Brain microvascular endothelial cell (primary cell): Measurements from ENCODE around the gene UBE2H.

ENCODE experiments used
- DNase-seq: peaks from one replicate; pipeline ENCODE4 v3.0.0-alpha.2; 2020
- H3K27ac ChIP-seq: fragments of 250-450 bp; sonication (Bioruptor Pico); 2 replicates; pipeline ENCODE4 v1.5.1; 2020; ENCODE audit warnings: mild to moderate bottlenecking, moderate library complexity
- H3K27me3 ChIP-seq: fragments of 250-450 bp; sonication (Bioruptor Pico); replicated peaks from 2 replicates; pipeline ENCODE4 v1.5.1; 2020; ENCODE audit warnings: mild to moderate bottlenecking
- H3K36me3 ChIP-seq: fragments of 250-450 bp; sonication (Bioruptor Pico); replicated peaks from 2 replicates; pipeline ENCODE4 v1.5.1; 2020; ENCODE audit warnings: mild to moderate bottlenecking
- H3K4me3 ChIP-seq: 2 replicates; pipeline ENCODE4 v1.5.1; 2011; ENCODE audit warnings: low read depth, mild to moderate bottlenecking, control low read depth, low read length, moderate library complexity
- in situ Hi-C: cut with HindIII; loops from 2 replicates; pipeline ENCODE4 v1.10.0; 2017; ENCODE audit warnings: low sequenced_read_pairs, low pct_ligation_motif_present
- TF ChIP-seq, protein P1 (sequence below): IDR thresholded peaks from 2 replicates; pipeline ENCODE4 v1.5.1; 2011; ENCODE audit warnings: low read depth, mild to moderate bottlenecking, moderate library complexity, low read length, control low read depth, inconsistent platforms; ENCODE audit errors: missing control alignments

Gene UBE2H

DNA sequence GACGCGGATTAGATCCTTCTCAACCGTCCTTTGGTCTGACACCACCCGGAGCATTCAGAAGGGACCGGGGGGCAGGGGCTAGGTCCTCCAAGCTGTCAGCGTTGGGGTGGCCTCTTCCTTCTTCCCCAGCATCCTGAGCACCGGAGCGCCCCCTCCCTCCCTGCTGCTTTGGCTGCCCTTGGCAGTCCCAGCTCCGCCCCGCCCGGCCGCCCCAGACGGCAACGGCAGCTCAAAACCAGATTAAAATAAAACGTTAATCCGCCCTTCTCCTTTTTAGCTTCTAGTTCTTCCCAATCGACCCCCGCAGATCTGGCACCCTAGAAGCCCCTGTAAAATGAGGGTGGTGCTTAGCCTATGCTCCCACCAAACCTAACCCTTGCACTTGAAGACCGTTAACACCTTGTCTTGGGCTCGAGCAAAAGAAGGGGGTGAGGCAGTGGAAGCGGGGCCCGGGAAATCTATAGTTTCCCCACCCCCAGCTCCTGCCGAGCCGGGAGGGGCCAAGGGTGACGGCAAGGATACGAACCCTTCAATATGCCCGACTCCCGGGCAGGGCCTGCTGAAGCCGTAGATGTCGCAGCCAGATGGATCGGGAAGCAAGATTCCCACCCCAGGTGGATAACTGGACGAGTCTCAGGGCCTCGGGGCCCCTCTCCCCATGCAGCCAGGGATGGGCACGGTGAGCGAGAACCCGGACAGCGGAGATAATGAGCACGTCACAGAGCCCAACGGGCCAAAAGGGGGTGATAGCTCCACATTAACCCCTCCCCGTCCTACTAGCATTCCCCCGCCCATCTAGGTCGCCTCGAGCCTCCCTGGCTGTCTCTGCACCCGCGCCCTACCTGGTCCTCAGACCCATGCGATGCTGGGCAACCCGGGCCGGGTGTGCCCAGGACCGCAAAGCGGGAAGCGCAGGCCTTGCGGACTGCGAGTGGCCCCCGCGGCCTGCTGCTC, 171.5 kb downstream of the UBE2H start:
- in situ Hi-C loops: no loop called here
- DNase-seq: no peak
- no peak overlapping the region for H3K27ac ChIP-seq
- peaks cover 94% of the 10 kb centered on the region for H3K27me3 ChIP-seq
- TF ChIP-seq, protein P1, sequence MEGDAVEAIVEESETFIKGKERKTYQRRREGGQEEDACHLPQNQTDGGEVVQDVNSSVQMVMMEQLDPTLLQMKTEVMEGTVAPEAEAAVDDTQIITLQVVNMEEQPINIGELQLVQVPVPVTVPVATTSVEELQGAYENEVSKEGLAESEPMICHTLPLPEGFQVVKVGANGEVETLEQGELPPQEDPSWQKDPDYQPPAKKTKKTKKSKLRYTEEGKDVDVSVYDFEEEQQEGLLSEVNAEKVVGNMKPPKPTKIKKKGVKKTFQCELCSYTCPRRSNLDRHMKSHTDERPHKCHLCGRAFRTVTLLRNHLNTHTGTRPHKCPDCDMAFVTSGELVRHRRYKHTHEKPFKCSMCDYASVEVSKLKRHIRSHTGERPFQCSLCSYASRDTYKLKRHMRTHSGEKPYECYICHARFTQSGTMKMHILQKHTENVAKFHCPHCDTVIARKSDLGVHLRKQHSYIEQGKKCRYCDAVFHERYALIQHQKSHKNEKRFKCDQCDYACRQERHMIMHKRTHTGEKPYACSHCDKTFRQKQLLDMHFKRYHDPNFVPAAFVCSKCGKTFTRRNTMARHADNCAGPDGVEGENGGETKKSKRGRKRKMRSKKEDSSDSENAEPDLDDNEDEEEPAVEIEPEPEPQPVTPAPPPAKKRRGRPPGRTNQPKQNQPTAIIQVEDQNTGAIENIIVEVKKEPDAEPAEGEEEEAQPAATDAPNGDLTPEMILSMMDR: no peak
- no peaks in the 10 kb centered on the region for H3K36me3 ChIP-seq
- no peak overlapping the region for H3K4me3 ChIP-seq
